Activated CD8-positive, alpha-beta T cell treated with anti-CD3 and anti-CD28 coated beads, Interleukin-2, amount 10 ng/mL, durations not matched to agents 7 days and 5 days (primary cell): ENCODE data around the gene GRK6. TPM values are rescaled to one million over a fixed set of nuclear protein-coding genes. Genes with fewer than 3 reads are reported as not detected.
"Not testable (repeated sequence)": the region's sequence is repeated elsewhere in the genome, so short reads cannot be mapped to it uniquely, and the experiment has no call there.

Experiments used
- ATAC-seq: fragments of 150-1000 bp; cut with Tn5 transposase; one replicate; pipeline ENCODE4 v1.10.0; 2021; ENCODE audit warnings: moderate library complexity
- CTCF ChIA-PET: fragments of 350-600 bp; sonication (Branson Sonifier 250); formaldehyde crosslinking; loops from one replicate; lab custom pipeline; 2021; ENCODE audit warnings: antibody characterized with exemption; lab: Charles Lee
- POLR2A ChIA-PET: fragments of 350-600 bp; sonication (Branson Sonifier 250); formaldehyde crosslinking; loops from one replicate; lab custom pipeline; 2021; ENCODE audit warnings: antibody characterized with exemption; lab: Charles Lee
- DNase-seq: peaks from one replicate; pipeline ENCODE4 v3.0.0-alpha.2; 2020
- H3K27ac Mint-ChIP-seq: one replicate; pipeline ENCODE4 v1.8.0; 2021; ENCODE audit warnings: mild to moderate bottlenecking, mixed read lengths
- H3K27me3 Mint-ChIP-seq: one replicate; pipeline ENCODE4 v1.8.0; 2021; ENCODE audit warnings: low read depth, mixed read lengths
- H3K36me3 Mint-ChIP-seq: one replicate; pipeline ENCODE4 v1.8.0; 2021; ENCODE audit warnings: low read depth, mixed read lengths
- H3K4me1 Mint-ChIP-seq: one replicate; pipeline ENCODE4 v1.8.0; 2021; ENCODE audit warnings: low read depth, mixed read lengths
- H3K4me3 Mint-ChIP-seq: one replicate; pipeline ENCODE4 v1.8.0; 2021; ENCODE audit warnings: mild to moderate bottlenecking, mixed read lengths
- H3K9me3 Mint-ChIP-seq: one replicate; pipeline ENCODE4 v1.8.0; 2022; ENCODE audit warnings: mixed read lengths; ENCODE audit not compliant: insufficient read depth
- total RNA-seq, 2 experiments: library from RNA; stranded (reverse); gene quantifications; one replicate each; pipeline ENCODE4 v1.2.3, GENCODE V29; 2021

Gene GRK6
- total RNA-seq, 2 experiments from 2014 or later, result 206 to 213 TPM

DNA sequence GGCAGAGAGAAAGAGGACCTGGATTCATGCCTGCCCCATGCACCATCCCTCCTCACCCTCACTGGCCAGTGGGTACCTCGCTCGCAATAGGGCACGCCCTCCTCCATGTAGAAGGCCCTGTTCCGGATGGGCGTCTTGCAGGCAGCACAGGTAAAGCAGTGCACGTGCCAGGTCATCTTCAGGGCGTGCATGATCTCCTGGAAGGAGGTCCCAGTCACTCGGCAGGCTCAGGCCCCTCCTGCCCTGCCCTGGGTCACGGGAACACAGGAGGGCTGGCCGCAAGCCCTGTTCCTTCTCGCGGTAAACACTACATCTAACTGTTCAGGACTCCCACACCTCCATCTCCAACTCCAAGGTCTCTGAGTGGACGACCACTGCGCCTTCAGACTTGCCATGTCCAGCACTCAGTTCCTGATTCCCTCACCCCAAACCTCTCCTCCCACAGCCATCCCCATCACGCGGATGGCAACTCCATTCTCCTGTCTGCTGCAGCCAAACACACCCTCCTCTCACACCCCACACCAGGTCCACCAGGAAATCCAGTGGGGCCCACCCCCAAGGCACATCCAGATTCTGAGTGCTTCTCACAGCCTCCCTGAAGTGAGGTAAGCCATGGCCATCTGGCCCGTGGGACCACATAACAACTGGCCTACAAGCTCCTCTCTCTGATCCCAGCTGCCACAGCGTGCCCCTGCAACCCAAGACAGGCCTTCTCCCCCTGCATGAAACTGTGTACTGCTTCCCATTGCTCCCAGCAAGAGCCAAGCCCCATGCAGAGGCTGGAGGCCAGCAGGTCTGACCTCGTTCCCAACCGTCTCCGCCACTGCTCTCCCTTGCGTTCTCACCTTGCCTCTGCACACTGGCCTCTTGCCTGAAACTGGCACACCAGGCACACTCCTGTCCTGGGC, 57.8 kb downstream of the GRK6 start:
- no peak overlapping the region for H3K4me3 Mint-ChIP-seq
- ATAC-seq, result no peak
- no peaks in the 10 kb centered on the region for H3K9me3 Mint-ChIP-seq
- peaks cover 30% of the 10 kb centered on the region for H3K36me3 Mint-ChIP-seq
- no peaks in the 10 kb centered on the region for H3K27me3 Mint-ChIP-seq
- H3K27ac Mint-ChIP-seq, result peak overlapping the region; percentile 43
- peaks cover 14% of the 10 kb centered on the region for H3K4me1 Mint-ChIP-seq
- ChIA-PET POLR2A (interaction anchor here (0.5 to 1.2 kb wide), 2 partner anchors 10 to 12 kb away, joined by 3 to 5 read pairs; no protein-coding TSS in a partner anchor), CTCF (no interaction called here)
- no peak for DNase-seq

DNA sequence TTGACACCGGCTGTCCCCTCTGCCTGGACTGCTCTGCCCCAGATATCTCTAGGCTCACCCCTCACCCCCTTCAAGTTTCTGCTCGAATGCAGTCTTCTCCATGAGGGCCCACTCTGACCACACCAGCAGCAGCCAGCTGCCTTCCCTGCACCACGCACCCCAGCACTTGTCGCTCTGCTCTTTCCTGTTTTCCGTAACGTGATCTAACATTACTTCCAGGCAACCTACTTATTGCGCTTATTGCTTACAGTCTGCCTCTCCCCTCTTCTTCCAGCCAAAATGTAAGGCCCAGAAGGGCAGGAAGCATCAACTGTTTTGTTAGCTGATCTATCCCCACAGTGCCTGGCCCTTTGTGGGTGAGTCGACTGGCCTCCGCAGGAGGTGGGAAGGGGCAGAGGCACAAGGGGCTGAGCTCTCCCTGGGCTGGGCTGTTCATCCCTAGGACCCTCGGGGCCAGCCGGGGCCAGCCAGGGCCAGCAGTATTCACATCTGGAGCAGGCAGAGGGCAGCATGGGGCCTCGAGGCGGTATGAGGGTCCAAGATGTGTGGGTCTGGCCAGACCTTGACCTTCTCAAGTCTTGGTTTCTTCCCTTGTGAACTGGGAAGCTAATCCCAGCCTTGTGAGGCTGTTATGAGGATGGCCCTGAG, 58.5 kb downstream of the GRK6 start:
- H3K4me3 Mint-ChIP-seq, result no peak overlapping the region
- no peak for ATAC-seq
- H3K9me3 Mint-ChIP-seq, result no peaks in the 10 kb centered on the region
- CTCF ChIA-PET, result no interaction called here
- H3K36me3 Mint-ChIP-seq, result peaks cover 30% of the 10 kb centered on the region
- no peaks in the 10 kb centered on the region for H3K27me3 Mint-ChIP-seq
- peaks cover 6% of the 10 kb centered on the region for H3K4me1 Mint-ChIP-seq
- H3K27ac Mint-ChIP-seq, result peak overlapping the region; percentile 43
- POLR2A ChIA-PET, result interaction anchor here (0.5 to 1.2 kb wide), 2 partner anchors 10 to 13 kb away, joined by 3 to 5 read pairs; no protein-coding TSS in a partner anchor
- DNase-seq, result no peak

GRCh38 chr5:177485753-177486152, 59.3 kb downstream of the GRK6 start:
- H3K27ac Mint-ChIP-seq, H3K27me3 Mint-ChIP-seq, H3K4me3 Mint-ChIP-seq, H3K9me3 Mint-ChIP-seq, H3K4me1 Mint-ChIP-seq, ATAC-seq, DNase-seq, CTCF ChIA-PET: not testable (repeated sequence)
- H3K36me3 Mint-ChIP-seq, result peaks cover 34% of the 10 kb centered on the region
- POLR2A ChIA-PET, result interaction anchor here (1.2 kb wide), 1 partner anchor 9 kb away, joined by 5 read pairs; no protein-coding TSS in a partner anchor

DNA sequence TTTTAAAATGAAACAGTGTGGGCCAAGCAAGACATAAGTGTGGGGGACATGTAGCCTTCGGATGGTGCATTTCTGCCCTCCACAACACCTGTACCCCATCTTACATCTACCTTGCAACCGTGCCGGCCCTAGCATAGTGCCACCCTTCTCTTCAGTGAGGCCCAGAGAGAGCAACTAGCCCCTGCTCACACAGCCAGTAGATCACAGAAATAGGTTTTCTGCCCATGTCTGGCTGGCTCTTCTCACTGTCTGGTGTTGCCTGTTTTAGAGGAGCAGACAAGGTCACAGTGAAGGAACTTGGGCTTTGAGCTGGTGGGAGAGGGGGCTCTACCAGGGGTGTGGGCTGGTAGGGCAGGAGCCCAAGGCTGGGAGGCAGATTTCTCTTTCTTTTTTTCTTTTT, 59.8 kb downstream of the GRK6 start:
- DNase-seq (no peak), ATAC-seq (no peak)
- Mint-ChIP-seq H3K36me3 (peaks cover 37% of the 10 kb centered on the region), H3K4me1 (peaks cover 2% of the 10 kb centered on the region), H3K27ac (no peak overlapping the region), H3K27me3 (no peaks in the 10 kb centered on the region), H3K9me3 (no peaks in the 10 kb centered on the region), H3K4me3 (no peak overlapping the region)
- CTCF ChIA-PET, result no interaction called here
- POLR2A ChIA-PET, result no interaction called here

DNA sequence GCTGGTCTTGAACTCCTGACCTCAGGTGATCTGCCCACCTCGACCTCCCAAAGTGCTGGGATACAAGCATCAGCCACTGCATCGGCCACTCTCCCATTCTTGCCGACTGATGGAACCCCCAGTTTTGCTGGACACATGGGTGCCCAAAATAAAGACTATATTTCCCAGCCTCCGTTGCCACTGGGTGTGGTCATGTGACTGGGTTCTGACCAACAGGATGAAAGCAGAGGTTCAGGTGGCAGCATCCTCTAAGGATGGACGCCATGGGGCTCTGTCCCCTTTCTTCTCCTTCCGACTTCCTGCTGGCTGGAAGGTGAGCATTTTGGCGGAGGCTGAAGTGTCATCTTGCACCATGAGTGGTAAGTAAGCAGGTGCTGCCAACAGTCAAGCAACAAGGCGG, 60.7 kb downstream of the GRK6 start:
- CTCF ChIA-PET, result interaction anchor here (2.0 to 2.1 kb wide), 3 partner anchors 10 to 15 kb away, joined by 8 to 10 read pairs (median 8); partner anchors contain the start of gene PDLIM7
- POLR2A ChIA-PET, result no interaction called here

DNA sequence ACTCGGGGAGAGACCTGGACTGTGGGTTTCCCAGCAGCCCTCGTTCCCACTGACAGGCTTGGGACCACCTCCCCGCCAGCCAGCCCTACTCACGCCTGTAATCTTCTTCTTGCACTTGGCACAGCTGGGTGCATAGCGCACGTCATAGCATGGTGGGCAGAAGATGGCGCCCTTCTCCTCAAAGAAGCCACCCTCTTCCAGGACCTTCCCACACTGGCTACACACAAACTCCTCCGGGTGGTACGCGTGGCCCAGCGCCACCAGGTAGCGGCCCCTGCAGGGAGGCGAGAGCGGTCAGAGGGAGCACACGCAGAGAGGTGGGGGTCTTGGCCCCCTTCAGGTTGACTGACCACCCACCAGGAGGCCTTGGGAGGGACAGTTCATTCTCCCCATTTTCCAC, 61.5 kb downstream of the GRK6 start:
- ChIA-PET CTCF (interaction anchor here (1.2 to 2.1 kb wide), 4 partner anchors 9 to 33 kb away, joined by 3 to 10 read pairs (median 8); partner anchors contain the start of gene PDLIM7), POLR2A (interaction anchor here (1.0 kb wide), 1 partner anchor 13 kb away, joined by 3 read pairs; no protein-coding TSS in a partner anchor)
- ATAC-seq, result no peak
- no peak for DNase-seq
- peaks cover 40% of the 10 kb centered on the region for H3K36me3 Mint-ChIP-seq
- H3K27ac Mint-ChIP-seq, result no peak overlapping the region
- no peaks in the 10 kb centered on the region for H3K27me3 Mint-ChIP-seq
- peaks cover 7% of the 10 kb centered on the region for H3K4me1 Mint-ChIP-seq
- no peaks in the 10 kb centered on the region for H3K9me3 Mint-ChIP-seq
- no peak overlapping the region for H3K4me3 Mint-ChIP-seq

More for the DNA sequence above, 60.7 kb downstream of the GRK6 start:
- H3K36me3 Mint-ChIP-seq, result peaks cover 36% of the 10 kb centered on the region
- no peaks in the 10 kb centered on the region for H3K9me3 Mint-ChIP-seq
- H3K27ac Mint-ChIP-seq, result no peak overlapping the region
- DNase-seq (no peak), ATAC-seq (no peak)
- no peak overlapping the region for H3K4me3 Mint-ChIP-seq
- H3K27me3 Mint-ChIP-seq, result no peaks in the 10 kb centered on the region
- H3K4me1 Mint-ChIP-seq, result peaks cover 2% of the 10 kb centered on the region

DNA sequence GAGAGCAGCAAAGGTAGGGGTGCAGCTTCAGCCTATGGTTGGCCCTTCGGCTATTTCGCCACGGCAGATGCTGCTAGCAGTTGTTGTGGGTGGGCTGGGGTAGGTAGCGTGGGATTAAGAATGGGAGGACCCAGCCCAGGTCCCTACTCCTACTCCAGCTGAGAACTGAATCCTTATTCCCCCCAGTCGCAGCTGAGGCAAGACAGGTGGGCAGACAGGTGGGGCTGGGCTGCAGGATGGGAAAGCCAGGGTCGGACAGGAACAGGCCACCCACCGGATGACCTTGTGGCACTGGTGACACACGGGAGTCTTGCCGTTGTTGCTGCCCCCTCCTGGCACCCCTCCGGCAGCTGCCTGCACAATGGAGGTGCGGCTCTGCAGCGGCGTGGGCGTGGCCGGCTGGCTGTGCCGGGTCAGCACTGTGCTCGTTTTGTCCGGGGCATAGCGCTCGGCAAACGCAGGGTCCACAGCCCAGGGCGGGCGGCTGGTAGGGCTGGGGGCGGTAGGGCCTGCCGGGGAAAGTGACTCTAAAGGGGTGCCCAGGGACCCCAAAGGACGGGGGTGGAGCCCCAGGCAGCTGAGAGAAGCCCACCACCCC, 62.7 kb downstream of the GRK6 start:
- no peak for DNase-seq
- no peak overlapping the region for H3K27ac Mint-ChIP-seq
- peaks cover 40% of the 10 kb centered on the region for H3K36me3 Mint-ChIP-seq
- no peak overlapping the region for H3K4me3 Mint-ChIP-seq
- ATAC-seq, result no peak
- ChIA-PET POLR2A (no interaction called here), CTCF (interaction anchor here (1.2 to 2.1 kb wide), 5 partner anchors 8 to 86 kb away, joined by 3 to 10 read pairs (median 8); partner anchors contain the start of gene PDLIM7)
- peaks cover 18% of the 10 kb centered on the region for H3K4me1 Mint-ChIP-seq
- no peaks in the 10 kb centered on the region for H3K27me3 Mint-ChIP-seq
- H3K9me3 Mint-ChIP-seq, result no peaks in the 10 kb centered on the region

- no peaks in the 10 kb centered on the region for H3K9me3 Mint-ChIP-seq
- no peak for DNase-seq
- H3K27ac Mint-ChIP-seq, result no peak overlapping the region
- no peak for ATAC-seq
- H3K36me3 Mint-ChIP-seq, result peaks cover 39% of the 10 kb centered on the region
- no peak overlapping the region for H3K4me3 Mint-ChIP-seq
- POLR2A ChIA-PET, result no interaction called here
- CTCF ChIA-PET, result interaction anchor here (0.9 to 1.4 kb wide), 2 partner anchors 35 to 87 kb away, joined by 3 read pairs; no protein-coding TSS in a partner anchor
- H3K27me3 Mint-ChIP-seq, result no peaks in the 10 kb centered on the region
- peaks cover 31% of the 10 kb centered on the region for H3K4me1 Mint-ChIP-seq
Measured at GRCh38 chr5:177490311-177490991, 64.0 kb downstream of the GRK6 start.

- H3K27ac Mint-ChIP-seq, result no peak overlapping the region
- H3K27me3 Mint-ChIP-seq, result no peaks in the 10 kb centered on the region
- POLR2A ChIA-PET, result no interaction called here
- DNase-seq, result no peak
- peaks cover 38% of the 10 kb centered on the region for H3K36me3 Mint-ChIP-seq
- peaks cover 36% of the 10 kb centered on the region for H3K4me1 Mint-ChIP-seq
- ATAC-seq, result no peak
- no peak overlapping the region for H3K4me3 Mint-ChIP-seq
- CTCF ChIA-PET, result interaction anchor here (0.6 to 0.9 kb wide), 2 partner anchors 13 to 36 kb away, joined by 3 read pairs; no protein-coding TSS in a partner anchor
- H3K9me3 Mint-ChIP-seq, result no peaks in the 10 kb centered on the region
Measured at GRCh38 chr5:177490992-177491391, 64.5 kb downstream of the GRK6 start.

DNA sequence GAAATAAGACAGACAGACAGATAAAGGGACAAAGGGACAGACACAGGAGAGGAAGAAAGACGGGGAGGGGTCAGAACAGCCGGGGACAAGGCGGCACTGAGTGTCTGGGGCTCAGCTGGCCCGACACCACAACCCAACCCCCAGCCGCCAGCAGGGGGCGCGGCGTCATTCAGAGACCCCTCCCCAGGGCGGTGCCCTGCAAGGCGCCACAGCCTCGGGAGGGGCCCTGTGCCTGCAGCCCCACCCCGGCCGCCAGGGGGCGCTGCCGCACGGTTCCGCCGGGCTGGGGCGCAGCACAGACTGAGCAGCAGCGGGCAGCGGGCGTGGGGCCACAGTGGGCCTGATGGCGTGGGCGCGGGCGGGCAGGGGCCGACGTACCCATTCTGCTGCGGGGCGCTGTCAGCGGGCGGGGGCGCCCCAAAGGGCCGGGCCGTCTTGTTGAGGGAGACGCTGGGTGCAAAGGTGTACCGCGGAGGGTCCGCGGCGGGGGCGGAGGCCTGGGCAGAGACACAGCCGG, 65.0 kb downstream of the GRK6 start:
- POLR2A ChIA-PET, result no interaction called here
- ATAC-seq, result no peak
- Mint-ChIP-seq H3K27ac (no peak overlapping the region), H3K36me3 (peaks cover 34% of the 10 kb centered on the region), H3K4me1 (peaks cover 41% of the 10 kb centered on the region), H3K4me3 (no peak overlapping the region), H3K27me3 (no peaks in the 10 kb centered on the region), H3K9me3 (no peaks in the 10 kb centered on the region)
- CTCF ChIA-PET, result interaction anchor here (0.6 to 2.0 kb wide), 3 partner anchors 10 to 36 kb away, joined by 3 to 7 read pairs (median 3); no protein-coding TSS in a partner anchor
- DNase-seq, result no peak
